CD4-positive, alpha-beta T cell treated with Interferon alpha-2 for 1 hour (primary cell): ENCODE results near the gene RYR2.
"Not testable (repeated sequence)": the region's sequence is repeated elsewhere in the genome, so short reads cannot be mapped to it uniquely, and the experiment has no call there.

Experiments
- DNase-seq, 2 donors: peaks; one replicate each; pipeline ENCODE4 v3.0.0-alpha.2; 2020 to 2022

RYR2 gene

DNA sequence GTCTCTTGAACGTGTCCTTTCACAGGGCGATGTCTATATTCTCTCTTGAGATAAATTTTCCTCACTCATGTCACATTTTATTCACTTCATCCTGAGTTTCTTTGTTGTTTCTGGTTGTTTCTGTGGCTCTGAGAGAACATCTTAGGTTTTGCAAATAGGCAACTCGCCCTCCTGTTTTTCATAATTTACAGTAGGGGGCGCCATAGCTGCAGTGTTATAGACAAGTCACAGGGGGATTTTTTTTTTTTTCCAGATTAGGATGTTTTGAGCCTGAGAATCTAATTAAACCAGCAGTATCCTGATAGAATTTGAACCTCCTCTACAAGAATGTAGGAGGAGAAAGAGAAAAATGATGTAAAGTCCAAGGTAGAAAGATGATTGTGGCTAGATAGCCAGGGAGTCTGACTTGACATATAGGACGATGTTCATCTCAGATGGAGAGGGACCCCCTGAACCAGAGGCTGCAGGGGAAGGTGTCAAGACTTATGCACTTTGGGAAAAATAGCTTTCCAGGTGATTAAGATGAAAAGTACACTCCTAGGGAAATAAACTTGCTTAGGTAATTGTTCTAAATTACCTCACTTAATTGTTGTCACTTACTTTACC lies 772.4 kb downstream of the RYR2 start:
- no peak for DNase-seq

DNA sequence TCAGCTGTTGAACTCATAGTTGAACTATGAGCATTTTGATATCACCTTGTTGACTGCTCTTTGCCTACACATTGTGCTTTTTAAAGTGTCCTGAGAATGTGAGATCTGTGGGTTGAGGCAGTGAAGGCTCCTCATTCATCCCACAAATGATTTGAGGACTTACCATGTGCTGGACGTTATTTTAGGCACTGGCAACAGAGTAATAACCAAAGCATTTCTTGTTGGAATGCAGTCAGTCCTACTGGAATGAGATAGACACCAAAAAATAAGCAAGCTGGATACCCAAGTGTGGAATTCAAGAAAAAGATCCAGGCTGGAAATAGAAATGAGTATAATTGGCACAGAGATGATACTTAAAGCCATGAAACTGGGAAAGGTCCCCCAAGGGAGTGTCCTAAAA lies 775.3 kb downstream of the RYR2 start:
- no peak for DNase-seq

DNA sequence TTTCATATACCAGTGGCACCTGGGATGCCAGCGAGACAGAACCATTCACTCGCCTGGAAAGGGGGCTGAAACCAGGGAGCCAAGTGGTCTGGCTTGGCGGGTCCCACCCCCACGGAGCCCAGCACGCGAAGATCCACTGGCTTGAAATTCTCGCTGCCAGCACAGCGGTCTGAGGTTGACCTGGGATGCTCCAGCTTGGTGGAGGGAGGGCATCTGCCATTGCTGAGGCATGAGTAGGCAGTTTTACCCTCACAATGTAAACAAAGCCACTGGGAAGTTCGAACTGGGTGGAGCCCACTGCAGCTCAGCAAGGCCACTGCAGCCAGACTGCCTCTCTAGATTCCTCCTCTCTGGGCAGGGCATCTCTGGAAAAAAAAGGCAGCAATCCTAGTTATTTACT lies 778.6 kb downstream of the RYR2 start:
- DNase-seq = not testable (repeated sequence)

DNA sequence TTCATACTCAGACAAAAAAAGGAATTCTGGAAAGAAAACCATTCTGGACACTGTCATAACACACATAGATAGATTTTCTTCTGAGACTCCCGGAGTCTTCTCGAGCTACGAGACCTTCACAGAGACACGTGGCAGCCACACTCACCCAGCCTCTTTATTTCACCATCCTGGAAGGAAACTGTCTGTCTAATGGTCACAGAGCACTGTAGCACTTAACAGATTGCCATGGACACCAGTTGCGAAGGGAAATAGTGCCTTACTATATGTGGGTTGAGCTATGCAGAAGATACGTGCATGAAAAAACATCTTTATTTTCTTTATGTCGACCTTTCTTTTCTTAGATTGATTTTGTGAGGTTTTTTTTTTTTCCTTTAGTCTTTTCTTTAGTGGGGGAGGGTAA lies 790.9 kb downstream of the RYR2 start:
- DNase-seq = no peak

DNA sequence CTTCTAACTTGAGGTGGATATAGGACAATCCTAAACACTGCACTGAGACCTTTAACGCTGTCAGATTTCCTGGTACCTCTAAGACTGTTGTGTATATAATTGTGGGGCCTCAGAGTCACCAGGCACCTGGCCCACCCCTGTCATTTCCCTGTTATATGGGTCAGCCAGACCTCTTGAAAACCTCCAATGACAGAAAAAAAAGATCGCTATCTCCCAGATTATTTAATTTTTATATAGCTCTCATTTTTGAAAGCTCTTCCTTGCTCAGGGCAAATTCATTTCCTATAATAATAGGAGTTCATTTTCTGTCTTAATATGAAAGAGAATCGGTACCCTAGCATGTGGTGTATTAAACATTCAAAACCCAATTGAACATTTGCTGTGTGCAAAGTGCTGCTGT lies 792.1 kb downstream of the RYR2 start:
- no peak for DNase-seq

DNA sequence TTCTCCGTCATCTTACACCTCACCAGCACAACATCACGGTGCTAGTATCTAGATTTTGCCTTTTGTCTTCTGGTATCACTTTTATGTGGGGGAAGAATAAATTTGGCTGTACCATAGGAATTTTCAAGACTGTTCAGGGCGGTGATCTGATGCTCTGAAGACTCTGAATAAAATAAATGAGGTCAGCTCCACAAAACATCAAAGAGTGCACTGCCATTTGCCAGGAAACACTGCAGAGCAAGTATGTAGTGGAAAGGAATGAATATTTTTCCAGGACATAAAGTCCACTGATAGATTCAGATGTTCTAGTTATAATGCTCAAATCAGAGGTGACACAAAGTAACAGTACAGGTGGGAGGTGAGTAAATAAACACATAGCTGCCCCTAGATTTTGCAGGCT lies 792.5 kb downstream of the RYR2 start:
- DNase-seq = no peak

DNA sequence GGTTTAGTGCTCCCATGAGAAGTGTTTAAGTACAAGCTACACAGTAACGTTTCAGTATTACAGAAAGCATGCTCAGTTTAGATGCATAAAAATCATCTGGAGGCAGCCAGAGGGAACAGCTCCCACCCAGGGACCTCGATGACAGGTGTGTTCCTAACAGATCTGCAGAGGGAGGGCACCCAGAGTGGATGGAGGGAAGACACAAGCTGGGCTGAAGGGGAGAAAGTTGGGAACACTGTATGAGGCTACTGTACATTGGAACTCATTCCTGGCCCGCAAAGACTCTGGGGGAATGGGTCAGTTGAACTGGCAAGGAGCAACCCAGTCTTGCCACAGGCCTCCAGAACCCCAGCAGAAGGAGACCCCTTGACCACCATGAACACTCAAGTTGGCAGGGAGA lies 796.3 kb downstream of the RYR2 start:
- no peak for DNase-seq

DNA sequence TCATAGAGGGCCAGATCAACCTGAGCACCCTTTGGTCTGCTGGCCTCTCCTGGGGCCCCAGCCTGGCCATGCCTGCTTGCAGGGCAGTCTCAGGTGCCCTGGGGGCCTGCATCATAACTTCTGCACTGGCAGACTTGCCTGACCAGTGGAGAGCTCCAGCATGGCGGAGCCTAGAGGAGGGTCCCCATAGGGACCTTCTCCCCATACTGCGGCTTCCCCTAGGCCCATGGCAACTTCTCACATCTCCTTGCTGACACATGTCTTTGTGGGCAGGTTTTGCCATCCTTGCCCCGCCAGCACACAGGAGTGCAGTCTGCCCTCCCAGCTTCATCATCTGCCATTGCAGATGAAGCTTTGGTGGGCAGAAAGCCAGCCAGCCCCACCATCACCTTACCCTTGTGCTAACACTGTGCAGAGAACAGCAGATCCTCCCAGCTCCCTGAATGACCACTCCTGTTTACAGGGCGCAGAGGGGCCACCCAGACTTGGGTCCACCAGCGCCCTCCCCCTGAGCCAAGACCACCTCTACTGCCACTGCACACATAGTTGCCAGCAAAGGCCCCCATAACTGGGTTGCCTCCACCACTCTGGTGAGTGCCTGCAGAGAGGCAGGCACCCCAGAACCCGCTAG lies 797.0 kb downstream of the RYR2 start:
- no peak for DNase-seq

DNA sequence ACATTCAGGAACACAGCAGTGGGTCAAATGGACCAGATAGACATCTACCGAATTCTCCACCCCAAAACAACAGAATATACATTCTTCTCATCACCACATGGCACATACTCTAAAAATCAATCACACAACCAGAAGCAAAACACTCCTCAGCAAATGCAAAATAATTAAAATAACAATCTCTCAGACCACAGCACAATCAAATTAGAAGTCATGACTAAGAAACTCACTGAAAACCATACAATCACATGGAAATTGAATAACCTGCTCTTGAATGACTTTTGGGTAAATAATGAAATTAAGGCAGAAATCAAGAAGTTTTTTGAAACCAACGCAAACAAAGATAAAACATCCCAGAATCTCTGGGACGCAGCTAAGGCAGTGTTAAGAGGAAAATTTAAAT lies 799.5 kb downstream of the RYR2 start:
- no peak for DNase-seq

DNA sequence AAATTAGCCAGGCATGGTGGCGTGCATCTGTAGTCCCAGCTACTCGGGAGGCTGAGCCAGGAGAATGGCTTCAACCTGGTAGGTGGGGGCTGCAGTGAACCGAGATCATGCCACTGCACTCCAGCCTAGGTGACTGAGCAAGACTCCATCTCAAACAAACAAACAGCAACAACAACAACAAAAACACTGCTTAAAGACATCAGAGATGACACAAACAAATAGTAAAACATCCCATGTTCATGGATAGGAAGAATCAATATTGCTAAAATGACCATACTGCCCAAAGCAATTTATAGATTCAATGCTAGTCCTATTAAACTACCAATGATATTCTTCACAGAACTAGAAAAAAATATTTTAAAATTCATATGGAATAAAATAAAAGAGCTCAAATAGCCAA lies 801.5 kb downstream of the RYR2 start:
- not testable (repeated sequence) for DNase-seq

DNA sequence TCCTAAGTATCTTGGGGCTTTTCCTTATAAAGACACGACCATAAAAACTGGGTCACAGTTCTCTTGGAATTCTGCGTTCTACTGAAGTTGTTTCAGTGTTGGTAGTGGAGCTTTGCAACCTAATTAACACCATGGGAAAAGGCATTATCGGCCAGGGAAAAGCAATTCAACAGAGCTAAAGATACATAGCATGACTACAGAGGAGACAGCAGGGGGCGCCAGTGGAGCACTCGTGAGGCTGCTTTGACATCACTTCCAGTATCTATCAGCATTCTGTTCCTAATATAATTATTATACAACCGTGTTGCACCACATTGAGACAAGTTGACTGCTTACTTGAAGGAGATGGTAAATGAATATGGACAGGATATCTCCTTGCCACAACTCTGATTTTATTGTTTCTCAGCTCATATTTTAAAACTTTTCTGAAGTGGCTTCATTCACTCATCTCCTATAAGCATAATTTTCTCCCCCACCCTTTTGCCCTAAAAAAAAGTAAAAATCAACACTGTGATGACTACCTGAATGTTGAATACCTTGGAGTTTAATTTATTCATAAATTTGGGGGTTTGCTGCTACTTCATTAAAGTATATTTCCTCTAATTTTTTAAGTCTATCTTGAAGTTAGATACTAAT lies 809.3 kb downstream of the RYR2 start:
- DNase-seq = no peak

DNA sequence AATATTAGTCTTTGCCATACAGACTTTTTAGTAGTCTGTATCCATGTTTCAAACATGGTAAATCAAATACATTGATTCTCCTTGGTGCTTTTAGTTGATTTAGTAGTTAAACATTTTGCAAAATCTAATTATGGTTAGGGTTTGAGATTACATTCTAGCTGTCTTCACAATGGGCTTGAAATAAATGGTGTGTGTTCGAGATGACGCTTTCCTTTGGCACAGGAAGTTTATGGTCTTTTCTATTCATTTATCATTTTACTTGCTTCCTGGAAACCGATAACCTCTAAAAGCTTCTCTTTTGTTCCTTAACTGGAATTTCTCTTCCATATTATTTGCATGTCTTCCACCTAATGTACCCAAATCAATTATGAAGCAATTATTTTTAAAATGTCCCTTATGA lies 810.4 kb downstream of the RYR2 start:
- DNase-seq = no peak

DNA sequence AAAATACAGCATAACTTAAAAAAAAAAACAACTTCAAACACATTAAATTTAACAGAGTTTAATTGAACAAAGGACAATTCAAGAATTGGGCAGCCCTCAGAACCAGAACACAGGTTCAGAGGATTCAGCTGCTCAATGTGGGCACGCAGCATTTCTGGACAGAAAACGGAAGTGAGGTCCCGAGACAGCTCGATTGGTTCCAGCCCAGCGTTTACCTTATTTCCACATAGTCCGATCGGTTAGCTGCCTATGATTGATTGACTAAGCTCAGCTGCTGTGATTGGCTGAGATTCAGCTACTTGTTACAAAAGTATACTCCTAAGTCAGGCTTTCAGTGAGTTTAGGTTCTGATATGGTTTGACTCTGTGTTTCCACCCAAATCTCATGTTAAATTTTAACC lies 815.5 kb downstream of the RYR2 start:
- DNase-seq = no peak

DNA sequence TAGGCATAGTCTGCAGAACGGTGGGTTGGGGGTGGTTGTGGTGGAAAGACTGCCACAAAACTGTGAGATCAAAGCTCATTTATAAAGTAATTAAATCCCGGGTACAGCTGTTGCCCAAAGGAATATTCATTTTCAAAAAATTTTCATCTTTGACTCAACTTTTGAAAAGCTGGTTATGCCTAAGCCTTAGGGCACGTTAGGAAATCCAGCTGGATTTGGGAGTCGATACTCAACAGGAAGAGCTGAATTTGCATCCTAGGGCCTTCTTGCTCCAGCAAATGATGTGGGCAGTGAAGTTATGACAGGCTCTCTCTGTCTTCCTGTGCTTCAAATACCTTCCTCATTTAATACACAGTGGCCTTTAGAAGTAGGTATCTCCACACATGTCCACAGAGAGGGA lies 817.0 kb downstream of the RYR2 start:
- DNase-seq = no peak

DNA sequence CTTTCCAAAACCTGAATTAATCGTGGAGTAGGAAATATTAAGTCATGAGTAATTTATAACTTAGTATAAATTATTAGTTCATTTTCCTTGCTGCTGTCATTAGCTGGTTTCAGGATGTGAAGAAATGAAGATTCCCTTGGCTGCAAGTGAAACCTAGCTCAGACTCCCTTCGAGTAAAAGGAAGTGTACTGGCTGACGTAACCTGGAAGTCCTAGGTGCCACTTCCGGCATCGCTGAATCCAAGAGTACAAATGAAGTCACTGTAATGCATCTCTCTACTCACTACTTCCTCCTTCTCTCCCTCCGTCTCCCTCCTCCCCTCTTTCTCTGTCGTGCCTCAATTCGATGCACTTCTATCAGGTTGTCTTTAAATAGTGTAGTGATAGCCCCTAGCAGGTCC lies 820.0 kb downstream of the RYR2 start:
- no peak for DNase-seq

DNA sequence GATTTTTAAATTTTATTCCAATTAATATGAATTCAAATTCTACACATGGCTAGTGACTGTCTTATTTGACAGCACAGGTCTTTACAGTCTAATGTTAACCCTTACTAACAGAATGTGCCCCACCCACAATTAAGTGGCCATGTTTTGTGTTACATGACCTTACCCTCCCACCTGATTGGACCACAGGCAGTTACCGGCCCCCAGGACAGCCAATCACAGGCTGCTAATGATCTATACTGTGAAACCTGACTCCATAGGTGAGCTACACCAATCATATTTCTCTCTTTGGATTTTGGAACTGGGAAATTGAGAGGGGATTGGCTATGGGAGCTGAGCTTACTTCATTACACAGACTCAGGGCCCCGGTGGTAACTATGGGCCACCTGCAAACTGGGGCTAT lies 821.2 kb downstream of the RYR2 start:
- DNase-seq = no peak

DNA sequence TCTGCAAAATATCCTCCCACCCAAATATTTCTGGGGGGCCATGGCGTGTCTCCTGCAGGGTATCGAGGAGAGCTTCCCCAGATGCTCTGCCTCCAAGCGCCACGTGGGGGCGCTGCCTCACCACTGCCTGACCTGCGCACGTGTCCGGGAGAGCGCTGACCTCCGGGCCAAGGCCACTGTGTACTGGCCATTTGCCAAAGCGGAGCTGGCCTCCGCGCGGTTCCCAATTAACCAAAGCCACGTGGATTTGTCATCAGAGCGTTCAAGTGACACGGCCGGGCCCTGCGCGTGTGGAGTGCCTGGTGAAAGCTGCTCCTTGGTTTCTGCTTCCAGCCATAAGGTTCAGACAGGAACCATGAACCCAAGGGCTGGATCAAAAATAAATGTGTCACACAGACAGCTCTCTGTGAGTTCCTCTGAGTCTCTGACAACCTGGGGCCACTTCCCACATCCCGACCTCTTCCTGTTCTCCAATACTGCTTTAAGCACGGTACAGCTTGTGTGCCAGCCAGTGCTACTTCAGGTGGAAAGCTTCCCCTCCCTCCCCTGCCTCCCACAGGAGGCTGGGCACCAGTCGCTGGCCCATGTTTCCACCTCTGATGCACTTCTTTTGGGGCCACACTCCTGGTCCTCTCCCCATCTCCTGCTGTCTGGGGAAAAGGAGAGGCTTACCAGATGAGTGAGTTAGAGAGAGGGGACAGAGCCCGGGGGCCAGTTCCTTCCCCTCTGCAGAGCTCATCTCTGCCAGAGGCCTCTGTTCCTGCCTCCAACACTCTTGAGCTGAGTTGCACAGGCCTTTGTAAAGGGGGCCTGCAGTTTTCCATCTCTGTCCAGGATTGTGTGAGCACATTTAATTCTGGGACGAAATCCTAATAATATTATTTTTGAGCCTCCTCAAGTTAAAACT lies 822.6 kb downstream of the RYR2 start:
- peak; percentile 10 to 17 for DNase-seq

DNA sequence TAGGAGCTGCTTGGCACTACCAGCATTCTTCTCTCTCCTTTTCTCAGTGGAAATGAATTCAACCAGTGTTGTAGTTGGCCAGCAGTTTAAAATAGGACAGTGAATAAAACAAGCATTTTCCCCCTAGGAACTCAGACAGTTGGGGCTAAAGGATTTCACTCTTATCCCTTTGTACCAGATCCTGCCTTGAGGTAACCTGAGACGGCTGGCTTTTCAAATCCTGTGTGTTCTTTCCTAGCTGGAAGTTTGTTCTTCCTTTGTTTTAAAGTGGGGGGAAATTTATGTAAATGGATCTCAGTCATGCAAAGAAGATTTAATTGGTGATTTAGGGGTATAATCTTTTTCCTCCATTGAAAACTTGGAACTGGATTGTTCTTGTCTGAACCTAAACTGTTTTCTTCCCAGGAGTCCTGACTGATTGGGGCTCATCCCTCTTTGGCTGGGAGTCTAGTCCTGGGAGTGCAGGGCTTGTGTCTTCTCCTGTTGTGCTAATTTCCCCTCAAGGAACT lies 825.5 kb downstream of the RYR2 start:
- DNase-seq = no peak

DNA sequence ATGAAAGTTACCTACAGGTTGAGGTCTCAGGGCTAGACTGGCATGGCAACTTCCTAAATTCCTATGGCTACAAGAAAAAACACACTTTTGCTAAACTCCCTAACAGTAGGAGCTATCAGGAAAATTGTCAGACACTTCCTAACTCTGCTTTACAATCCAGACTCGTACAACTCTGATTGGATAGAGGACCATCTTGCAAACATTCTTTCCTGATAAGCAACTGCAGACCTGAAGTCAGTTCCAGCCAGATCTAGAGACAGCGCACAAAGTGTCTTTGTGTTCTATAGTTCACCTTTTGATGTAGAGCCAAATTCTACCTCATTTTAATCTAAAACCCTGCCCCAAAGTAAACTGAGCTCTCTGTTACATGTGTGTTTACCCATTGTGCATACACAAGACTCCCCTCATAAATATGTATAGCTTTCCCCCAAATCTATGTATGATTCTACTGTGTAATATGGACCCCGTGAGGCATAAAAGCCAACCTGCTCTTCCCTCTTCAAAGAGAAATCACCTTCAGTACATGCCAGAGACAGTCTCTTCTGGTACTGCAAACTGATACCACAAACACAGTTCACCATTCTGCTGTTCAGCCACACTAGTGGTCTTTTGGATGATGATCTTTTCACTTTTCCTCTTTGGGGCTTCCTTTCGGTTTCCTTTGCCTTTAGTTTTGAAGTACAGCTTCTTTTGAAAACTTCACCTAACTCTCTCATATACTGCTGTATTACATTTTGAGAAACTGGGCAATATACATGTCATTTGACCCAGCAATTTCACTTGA lies 827.0 kb downstream of the RYR2 start:
- DNase-seq = no peak

DNA sequence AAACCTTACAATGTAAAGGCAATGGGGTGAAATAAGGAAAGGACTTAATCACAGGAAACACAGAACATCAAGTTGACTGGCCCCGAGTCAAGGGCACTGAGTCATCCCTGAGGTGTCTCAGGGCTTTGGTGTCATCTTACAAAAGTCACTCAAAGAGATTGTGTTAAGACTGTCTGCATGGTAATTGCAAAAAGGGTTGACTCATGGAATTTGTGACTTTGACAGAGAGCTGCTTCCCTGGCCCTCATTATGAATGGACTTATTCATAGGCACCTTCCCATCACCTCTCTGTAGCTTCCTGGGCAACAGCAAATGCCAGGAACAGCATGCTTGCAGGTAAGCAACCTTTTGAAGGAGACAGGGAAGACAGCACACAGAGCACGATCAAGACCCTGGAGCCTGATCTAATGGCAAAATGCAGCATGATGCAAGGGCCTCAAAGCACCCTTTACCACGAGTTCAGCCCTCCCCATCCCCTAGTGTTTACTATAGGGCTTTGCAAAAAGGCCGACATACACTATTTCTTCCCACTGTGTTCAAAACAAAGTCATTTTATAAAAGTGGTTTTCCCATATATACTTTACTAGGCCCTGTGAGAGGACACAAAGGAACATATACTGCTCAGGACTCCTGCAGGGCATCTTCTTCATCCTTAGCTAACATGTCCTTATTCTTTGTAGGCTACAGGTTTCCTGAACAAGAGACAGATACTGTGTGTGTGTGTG lies 831.7 kb downstream of the RYR2 start:
- DNase-seq = no peak

DNA sequence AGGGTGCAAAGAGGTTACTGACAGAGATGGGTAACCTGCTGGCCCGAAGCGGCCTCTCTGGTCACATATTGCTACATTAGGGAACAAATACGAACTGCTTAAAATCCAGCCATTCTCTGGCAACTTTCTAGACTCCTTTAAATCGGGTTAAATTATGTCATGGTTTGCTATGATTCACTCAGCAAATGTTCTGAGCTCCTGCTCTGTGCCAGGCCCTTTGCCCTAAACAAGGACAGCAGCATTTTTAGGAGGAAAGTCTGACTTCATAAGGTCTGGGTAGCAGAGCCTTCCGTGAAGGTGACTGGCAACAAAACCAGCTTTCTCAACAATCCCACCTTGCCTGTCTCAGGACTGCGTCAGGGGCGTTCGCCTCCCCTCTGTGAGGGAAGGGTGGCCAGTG lies 833.3 kb downstream of the RYR2 start:
- no peak for DNase-seq

DNA sequence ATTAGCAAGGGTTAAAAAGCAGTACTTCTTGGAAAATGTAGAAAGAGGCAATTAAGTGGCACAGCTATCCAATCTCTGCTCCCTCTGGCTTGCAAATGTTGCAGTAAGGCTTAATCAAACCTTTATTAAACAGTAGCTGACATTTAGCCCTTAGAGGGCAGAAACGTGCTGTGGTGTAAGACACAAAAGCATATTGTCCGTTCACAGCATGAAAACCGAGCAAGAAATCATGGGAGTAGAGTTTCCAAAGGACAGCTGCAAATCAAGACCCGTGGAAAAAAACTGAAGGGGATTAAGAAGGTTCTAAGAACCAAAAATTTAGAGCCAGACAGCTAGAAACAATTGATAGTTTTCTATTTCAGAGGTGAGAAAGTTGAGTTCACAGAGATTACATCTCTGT lies 835.6 kb downstream of the RYR2 start:
- DNase-seq = no peak
